ENCODE data around the gene SCRN2.

Gene SCRN2

DNA sequence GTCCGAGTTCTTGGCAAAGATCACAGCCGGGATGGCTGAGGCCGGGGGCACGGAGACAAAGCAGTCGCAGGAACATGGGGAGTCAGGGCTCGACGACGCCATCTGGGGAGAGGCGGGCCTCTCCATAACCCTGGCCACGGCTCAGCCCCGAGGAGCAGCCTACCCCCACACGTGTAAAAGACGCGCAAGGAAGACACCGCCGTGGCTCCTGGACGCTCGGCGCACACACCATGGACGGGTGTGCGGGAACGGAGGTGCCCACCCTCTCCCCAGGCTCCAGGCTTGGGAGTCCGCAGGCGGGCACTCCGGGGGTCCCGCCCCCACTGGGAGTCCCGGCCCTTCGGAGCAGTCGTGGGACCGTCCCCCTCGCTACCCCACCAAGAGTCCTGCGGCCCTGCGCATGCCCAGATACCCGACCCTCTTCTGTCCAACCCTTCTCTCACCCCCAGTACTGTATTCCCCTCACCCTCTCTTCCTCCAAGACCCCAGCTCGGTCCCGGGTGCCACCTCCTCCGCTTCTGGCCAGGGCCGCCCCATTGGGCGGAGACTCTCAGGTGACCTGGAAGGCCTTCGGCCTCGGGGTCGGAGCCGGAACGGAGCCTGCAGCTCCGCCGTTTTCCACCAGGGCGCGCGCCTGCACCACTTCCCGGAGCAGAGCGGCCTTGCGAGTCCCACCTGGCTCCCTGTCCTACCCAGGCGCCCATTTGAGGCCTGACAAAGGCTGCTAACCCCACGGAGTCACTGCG lies at the start of gene SCRN2:
Gene SCRN2, minus strand, starts transcription at position 532 of the 746 bp plus-strand sequence. Its CDS starts 430 bp downstream, at position 102.
- in situ Hi-C loops (cut with MboI; ENCODE audit: low sequenced_read_pairs), result loop anchor here (5.0 kb wide), 1 partner anchor 51 kb away; no protein-coding TSS in a partner anchor

DNA sequence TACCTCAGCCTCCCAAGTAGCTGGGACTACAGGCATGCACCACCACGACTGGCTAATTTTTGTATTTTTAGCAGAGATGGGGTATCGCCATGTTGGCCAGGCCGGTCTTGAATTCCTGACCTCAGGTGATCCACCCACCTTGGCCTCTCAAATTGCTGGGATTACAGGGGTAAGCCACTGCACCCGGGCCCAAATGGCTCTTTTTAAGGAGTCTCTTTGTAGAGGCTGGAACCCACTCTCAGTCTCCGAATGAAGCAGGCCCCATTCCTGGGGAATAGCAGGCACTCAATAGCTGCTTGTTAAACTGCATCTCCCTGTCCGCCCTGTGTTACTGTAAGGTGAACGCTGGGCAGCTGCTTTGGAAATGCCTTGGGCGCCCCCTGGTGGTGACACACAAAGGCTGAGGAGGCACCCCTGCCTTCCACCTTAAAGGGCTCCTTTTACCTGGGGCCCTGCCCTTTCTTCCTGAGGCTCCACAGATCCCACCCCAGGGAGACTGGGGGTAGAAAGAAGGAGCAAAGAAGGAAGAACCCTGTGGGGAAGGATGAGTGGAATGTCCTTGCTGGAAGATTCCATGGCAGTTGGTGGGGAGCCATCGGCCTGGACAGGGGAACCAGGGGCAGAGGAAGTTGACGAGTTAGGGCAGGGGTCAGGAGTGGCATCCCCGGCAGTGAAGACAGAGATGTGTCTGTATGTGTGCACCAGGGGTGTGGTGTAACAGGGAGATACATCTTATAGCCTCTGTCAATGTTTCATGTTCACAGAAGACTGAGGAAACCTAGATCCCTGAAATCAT lies 48.9 kb upstream of the SCRN2 start:
- in situ Hi-C loops (cut with MboI; ENCODE audit: low sequenced_read_pairs), result loop anchor here (5.0 kb wide), 1 partner anchor 48 kb away; the partner anchor contains the start of gene SCRN2

DNA sequence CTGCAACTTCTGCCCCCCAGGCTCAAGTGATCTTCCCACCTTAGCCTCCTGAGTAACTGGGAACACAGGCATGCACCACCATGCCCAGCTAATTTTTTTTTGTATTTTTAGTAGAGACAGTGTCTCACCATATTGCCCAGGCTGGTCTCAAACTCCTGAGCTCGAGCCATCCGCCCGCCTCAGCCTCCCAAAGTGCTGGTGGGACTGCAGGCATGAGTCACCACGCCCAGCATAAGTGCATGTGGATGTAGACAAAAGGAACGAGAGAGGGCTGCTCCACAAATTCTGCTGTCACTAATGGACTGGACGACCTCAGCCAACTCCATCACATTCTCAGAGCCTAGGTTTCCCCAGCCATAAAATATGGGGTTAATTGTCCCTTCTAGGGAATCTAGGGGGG lies 47.2 kb upstream of the SCRN2 start:
- in situ Hi-C loops (cut with MboI; ENCODE audit: low sequenced_read_pairs), result no loop called here

DNA sequence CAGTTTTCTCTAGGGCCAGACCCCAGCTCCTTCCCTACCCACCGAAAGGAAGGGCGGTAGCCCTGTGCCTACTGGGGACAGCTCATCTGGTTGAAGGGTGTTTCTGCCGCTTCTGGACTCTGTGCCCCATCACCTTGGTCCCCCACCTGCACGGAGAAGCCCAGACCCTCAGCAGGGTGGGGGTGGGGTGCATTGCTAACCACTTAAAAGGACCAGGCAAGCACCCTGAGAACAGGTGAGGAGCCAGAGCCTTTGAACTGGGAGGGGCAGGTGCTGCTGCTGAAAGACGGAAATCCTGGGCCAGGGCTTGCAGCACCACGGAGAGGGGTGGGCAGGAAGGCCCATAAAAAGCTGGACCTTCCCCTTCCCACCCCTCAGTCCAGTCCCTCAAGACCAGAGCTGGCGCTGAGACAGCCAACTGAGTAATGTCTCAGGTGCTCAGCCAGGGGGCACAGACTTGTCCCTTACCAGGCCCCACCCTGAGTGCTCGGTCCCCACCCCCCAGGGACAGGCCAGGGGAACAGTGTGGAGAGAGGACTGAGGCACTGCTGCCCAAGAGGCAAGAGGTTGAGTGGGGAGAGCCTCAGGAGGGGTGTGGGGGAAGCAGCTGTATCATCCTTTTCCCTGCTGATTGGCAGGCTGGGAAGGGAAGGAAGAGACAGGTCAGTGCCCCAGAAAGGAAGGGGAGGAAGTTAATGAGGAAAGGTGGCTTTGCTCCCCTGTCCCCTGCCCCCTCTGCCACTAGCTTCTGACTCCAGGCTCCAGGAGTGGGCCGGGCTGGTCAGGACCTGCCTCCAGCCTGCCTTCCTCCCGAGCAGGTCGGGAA lies 44.0 kb upstream of the SCRN2 start:
- in situ Hi-C loops (cut with MboI; ENCODE audit: low sequenced_read_pairs), result no loop called here

DNA sequence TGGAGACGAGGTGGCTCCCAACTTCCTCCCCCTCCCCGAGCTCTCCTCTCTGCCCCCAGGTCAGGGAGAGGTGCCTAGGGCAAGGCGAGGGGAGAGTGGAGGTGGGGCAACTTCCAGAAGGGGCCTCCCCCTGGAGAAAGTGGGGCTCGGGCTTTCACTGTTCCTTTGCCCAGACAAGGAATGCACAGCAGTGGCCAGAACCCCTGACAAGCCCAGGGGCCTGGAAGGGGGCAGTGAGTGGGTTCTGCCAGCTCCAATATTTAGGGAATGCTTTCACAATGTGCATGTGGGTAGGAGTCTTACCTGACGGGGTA lies 43.3 kb upstream of the SCRN2 start:
- in situ Hi-C loops (cut with MboI; ENCODE audit: low sequenced_read_pairs), result no loop called here

DNA sequence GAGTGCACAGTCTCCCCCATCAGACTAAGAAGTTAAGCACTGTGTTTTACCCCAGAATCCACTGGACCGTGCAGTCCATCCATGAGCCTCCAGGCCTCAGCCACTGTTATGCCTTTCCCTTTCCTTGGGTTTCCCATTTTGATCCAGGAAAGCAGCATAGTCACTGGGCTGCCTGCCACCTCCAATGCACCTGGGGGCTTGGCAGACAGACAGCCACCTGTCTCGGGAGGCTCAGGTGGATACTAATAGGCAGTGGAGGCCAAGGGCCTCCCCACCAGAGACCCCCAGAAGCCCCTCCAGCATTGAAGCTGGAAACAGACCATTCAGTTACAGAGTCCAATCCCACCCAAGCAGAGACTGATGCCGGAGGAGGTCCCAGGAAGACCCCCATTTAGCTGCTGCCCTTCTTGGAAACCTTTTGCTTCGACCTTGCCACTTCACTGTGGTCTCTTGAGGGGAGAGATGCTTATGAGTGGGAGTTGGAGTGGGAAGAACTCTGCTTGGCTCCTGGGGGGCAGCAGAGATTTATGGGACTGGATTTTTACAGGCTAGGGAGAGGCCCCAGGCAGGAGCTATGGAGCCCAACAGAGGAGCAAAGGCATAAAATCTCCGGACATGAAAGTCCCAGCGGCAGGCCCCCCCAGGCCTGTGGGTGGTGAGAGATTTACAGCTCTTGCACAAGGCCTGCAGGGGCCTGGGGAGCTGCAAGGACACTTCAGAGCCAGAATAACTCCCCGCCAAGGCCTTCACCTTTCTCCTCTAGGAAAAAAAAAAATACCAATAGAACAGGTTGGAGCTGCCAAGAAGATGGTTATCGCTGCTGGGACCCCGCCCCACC lies 42.7 kb upstream of the SCRN2 start:
- in situ Hi-C loops (cut with MboI; ENCODE audit: low sequenced_read_pairs), result no loop called here

DNA sequence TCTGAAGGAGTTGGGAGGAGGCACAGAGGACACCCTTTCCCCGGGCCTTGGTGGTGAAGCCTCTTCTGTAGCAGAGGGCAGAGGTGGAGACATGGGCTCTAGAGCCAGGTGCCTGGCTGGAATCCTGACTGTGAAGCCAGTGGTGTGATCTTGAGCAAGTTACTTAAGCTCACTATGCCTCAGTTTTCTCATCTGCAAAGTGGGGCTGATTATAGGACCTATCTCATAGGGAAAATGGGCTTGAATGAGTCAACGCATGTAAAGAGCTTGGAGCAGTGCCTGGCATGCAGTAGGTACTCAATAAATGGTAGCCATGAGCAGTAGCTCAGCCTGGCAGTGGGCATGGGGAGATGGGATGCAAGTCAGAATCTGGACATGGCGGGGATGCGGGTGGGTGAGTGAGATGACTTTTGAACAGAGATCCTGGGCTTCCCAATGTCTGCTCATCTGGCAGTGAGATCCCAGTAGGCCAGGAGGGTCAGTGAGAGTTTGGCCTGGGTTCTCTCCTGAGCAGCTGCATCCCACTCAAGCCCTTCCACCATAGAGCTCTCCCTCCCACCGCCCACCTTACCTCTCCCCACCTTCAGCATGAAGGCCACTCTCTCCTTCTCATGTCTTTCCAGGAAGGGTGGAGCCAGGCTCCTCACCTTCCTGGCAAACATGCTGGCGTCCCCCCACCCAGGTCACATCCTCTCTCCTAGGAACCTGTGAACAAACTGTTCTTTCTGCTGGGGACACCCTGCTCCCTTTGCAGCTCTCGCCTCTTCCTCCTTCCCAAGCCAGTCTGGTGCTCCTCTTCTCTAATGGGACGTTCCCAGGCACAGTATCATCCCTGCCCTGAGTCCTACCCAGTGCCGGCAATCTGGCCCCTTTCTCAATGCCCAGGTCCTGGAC lies 41.9 kb upstream of the SCRN2 start:
- in situ Hi-C loops (cut with MboI; ENCODE audit: low sequenced_read_pairs), result no loop called here

DNA sequence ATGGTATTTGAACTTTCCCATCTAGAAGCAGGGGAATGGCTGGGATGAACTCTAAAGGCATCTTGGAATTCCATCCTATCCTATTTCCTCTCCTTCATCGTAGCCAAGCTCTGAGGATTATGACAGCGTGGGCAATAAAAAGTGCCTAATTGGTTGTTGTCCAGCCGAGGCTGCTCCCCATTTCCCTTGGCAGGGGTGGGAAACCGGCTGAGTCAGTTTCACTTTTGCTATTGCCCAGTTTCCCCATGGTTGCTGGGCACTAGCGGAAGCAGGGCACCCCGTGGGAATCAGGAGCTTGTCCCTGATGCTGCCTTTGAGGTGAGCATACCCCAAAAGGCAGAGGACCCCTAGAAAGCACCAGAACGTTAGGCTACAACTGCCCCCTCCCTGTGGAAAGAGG lies 41.2 kb upstream of the SCRN2 start:
- in situ Hi-C loops (cut with MboI; ENCODE audit: low sequenced_read_pairs), result no loop called here

DNA sequence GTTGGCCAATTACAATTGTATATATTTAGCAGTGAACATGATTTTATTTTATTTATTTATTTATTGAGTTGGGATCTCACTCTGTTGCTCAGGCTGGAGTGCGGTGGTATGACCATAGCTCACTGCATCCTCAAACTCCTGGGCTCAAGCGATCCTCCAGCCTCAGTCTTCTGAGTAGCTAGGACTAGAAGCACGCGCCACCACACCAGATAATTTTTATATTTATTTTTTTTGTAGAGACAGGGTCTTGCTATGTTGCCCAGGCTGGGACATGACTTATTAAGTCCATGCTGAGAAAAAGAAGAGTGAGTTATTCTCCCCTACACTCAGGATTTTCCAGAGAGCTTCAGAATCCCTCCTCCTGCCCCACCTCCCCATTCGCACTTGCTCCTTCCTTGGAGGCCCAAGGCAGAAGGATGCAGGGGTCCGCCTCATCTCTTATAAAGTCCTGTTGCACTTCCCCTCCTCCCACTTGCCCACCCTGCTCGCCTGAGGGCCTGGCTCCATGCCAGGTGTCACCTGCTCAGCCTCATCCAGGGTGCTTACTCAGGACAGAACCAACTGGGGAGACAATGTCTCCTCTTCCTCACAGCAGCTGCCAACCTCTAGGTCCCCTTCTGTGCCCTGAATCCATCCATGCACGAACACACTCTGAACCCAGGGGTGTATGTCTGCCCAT lies 38.8 kb upstream of the SCRN2 start:
- in situ Hi-C loops (cut with MboI; ENCODE audit: low sequenced_read_pairs), result no loop called here

DNA sequence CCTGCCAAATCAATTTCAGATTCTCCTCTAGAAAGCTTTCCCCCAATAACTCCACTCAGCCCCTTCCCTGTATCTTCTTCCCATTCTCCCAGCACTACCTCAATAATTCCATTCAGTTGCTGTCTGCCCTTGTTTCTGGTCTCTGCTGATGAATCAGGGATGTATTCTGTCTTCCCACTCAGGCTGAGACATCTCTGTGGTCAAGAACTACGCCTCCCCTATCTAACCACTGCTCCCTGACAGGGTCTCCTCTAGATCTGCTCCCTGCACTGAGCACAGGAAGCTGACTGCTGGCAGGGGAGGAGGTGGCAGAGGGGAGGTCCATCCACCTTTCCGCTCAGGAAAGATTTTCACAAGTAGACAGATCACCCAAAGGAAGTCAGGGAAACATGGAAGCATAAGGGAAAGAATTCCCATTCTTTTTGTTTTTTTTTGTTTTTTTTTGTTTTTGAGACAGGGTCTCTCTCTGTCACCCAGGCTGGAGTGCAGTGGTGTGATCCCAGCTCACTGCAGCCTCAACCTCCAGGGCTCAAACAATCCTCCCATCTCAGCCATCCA lies 38.0 kb upstream of the SCRN2 start:
- in situ Hi-C loops (cut with MboI; ENCODE audit: low sequenced_read_pairs), result no loop called here

DNA sequence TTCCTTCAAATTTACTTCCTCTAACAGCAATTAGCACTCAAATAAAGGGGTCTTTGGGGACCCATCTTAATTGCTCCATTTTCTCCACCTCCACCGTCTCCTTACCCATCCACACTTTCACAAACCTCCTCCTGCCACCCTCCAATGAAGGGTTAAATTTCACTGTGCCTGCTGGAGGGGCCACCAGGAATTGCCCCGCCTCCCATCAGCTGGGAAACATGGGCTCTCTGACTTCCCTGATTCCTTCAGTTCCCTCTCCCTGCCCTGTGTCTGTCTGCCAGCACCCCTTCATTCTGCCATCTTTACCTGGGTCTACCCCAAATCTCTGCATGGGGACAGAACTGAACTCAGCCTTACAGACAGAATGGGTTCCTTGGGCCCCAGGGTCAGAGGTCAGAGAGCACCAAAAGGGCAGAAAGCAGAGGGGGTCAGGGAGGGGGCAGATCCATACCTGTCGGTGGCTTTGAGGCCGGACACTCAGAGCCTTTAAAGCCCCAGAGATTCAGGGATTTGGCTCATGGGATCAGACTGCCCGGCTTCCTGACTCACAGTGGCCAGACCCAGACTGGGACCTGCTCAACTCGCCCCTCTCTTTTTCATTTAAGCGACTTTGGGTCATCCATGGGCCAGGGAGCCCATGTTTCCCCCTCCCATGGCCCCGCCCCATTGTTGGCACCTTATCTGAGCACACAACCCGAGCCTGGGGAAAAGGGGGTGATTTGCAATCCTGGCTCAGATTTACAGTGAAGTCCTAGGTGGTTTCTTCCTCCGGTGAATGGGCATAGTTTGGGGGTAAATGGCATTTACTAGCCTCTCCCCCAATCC lies 37.3 kb upstream of the SCRN2 start:
- in situ Hi-C loops (cut with MboI; ENCODE audit: low sequenced_read_pairs), result no loop called here

DNA sequence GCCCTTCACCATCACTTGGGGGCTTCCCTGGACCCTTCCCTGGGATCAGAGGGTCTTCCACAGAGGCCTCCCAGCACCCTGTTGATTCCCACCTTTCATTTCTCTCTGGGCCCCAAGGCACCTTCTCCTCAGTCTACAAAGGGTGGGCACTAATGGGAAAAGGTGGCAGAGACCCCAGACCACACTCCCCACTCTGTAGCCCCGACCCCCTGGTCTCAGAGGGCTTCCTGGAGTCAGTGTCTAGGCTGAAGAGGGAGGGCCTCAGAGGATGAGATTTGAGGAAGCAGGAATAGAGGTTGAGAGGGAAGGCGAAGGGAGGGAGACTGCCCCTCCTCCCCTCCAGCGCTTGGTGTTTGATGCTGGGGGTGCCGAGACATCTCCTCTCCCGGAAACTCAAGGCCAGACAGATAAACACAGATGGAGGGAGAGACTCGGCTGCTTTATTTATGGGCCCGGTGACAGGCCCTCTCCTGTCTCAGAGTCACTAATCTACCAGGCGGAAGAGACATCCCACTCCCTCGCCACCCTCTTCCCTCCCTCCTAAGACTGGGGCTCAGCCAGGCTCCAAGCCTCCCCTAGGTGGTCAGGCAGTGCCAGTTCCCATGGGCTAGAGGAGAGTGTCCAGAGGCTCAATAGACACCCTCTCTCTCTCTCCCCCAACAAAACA lies 36.4 kb upstream of the SCRN2 start:
- in situ Hi-C loops (cut with MboI; ENCODE audit: low sequenced_read_pairs), result no loop called here

DNA sequence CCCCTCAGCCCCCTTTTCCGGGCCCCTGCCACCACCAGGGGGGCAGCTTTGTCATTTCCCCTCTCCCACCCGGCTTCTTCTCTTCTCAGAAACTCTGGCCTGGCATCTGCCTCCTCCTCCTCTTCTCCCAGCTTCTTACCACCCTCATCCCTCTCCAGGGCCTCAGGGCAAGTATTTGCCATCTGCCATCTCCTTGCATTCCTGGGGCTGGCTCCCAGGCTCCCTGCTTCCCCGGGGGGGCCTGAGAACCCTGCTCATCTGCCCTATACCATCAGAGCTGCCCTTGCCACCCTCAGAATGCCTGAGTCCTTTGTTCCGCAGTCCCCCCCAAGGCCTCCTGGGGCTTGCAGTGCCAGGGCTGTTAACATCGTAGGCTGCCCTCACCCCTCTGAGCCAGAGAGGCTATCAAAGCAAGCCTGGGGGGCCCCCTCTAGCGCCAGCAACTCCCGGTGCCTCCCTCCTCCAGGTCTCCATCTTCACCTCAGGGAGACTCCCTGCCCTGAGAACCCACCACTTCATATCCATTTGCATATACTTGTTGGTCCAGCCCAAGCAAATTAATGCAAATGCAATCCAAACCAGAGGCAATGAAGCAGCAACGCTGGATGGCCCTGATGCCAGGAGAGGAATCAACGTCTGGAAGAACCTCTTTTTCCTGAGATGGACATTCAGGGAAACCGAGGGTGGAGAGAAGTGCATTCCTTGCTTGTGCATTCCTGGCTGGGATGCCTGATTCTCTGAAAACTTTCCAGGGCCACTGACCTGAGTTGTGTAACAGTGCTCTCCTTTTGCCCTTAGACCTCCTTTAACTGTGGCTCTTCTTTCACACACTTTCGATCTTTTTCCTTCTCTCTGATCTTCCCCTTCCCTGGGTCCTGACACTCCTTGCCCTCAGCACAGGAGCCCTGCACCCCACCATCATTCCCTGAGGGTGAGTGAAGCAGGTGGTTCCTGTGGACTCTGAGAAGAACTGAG lies 34.2 kb upstream of the SCRN2 start:
- in situ Hi-C loops (cut with MboI; ENCODE audit: low sequenced_read_pairs), result no loop called here

DNA sequence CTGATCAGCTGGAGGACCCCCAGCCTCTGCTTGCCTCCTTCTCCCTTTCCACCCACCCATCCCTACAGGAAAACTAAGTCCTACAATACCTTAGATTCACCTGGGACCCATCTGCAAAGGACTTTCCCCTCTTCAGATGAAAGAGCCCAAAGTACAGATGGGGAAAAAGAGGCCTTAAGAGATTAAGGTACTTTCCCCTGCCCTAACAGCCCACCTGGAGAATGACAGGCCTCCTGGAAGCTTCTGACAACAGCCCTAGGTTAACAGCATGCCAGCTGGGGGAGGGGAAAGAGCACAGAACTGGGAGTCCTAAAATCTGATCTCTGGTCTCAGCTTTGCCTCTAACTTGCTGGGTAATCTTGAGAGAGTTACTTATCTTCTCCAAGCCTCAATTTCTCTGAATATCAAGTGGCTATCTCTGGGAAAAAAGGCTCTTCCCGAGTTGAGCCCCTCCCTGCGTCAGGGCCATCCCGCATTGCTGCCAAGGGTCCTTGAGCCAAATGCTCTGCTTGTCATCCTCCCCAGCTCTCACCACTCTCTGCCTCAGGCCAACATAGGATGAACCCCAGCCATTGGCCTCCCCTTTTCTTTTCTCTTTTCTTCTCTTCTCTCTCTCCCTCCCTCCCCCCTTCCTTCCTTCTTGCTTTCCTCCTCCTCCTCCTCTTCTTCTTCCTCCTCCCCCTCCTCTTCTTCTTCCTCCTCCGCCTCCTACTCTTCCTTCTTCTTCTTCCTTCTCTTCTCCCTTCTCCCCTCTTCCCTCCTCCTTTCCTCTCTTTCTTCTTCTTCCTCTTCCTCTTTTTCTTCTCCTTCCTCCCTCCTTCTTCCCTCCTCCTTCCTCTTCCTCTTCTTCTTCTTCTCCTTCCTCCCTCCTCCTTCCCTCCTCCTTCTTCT lies 32.4 kb upstream of the SCRN2 start:
- in situ Hi-C loops (cut with MboI; ENCODE audit: low sequenced_read_pairs), result no loop called here

DNA sequence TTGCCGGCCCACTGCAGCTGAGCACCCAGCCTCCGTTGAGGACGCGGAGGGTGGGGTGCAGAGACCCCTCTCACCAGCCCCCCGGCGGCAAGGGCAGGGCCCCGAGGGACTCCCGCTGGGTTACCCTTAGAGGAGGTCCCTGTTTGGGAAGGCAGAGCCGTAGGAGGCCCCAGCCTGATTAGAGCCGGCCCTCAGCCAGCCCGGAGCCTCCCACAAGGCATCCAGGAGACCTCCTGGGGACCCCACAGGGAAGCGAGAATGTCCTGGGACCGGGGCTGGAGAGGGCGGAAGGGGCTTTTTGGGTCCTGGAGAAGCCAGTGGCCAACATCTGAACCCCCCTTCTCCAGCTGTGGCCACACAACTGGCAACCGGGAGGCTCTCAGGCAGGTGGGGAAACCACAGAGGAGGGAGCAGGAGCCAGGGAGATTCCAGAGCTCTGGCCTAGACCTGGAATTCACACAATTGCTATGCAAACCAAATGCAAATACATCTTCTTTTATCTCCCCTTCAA lies 31.6 kb upstream of the SCRN2 start:
- in situ Hi-C loops (cut with MboI; ENCODE audit: low sequenced_read_pairs), result no loop called here

Measured in HL-60/S4 (cell line).